Measurements from ENCODE around the gene STARD5. TPM values are rescaled to one million over a fixed set of nuclear protein-coding genes. Genes with fewer than 3 reads are reported as not detected.

The STARD5 gene
- total and polyA plus RNA-seq, 7 donors = 0.66 to 26.1 (median 6.4) TPM

DNA sequence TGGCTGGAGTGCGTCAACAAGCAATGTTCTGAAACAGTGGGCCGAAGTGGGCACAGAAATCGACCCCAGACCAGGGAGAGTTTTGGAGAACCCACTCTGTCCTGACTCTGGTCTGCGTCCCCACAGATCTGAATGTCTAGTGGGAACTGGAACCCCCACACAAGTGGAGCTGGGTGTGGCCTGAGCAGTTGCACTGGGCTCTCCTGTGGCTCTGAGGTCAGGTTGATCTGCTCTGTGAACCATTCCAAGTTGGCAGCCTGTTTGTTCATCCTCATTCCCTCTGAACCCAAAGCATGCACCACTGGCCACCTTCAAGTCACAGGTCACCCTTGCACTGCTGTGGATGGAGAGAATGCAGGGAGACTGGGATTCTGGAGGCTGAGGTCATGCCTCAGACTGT is 60.5 kb downstream of the STARD5 start:
- H3K4me3 ChIP-seq = no peak overlapping the region
- H3K36me3 ChIP-seq = no peaks in the 10 kb centered on the region
- peaks cover 0 to 7% (median 0%) of the 10 kb centered on the region in 3 donors for H3K27me3 ChIP-seq
- WGBS, 2 donors = 78 to 89% methylated on average over 4 of the region's 4 CpGs
- TF ChIP-seq EP300 (IDR thresholded peaks at IDR 0.05) (no peak), POLR2AphosphoS5 (IDR thresholded peaks at IDR 0.05) (no peak), CTCF (IDR thresholded peaks at IDR 0.05) (no peak), POLR2A (IDR thresholded peaks at IDR 0.05) (no peak)
- peaks cover 0 to 13% (median 12%) of the 10 kb centered on the region in 4 donors for H3K4me1 ChIP-seq
- no peaks in the 10 kb centered on the region for H3K9me3 ChIP-seq
- intact Hi-C loops (cut with DNase I) = no loop called here
- no peak overlapping the region for H3K27ac ChIP-seq
- DNase-seq = no peak

DNA sequence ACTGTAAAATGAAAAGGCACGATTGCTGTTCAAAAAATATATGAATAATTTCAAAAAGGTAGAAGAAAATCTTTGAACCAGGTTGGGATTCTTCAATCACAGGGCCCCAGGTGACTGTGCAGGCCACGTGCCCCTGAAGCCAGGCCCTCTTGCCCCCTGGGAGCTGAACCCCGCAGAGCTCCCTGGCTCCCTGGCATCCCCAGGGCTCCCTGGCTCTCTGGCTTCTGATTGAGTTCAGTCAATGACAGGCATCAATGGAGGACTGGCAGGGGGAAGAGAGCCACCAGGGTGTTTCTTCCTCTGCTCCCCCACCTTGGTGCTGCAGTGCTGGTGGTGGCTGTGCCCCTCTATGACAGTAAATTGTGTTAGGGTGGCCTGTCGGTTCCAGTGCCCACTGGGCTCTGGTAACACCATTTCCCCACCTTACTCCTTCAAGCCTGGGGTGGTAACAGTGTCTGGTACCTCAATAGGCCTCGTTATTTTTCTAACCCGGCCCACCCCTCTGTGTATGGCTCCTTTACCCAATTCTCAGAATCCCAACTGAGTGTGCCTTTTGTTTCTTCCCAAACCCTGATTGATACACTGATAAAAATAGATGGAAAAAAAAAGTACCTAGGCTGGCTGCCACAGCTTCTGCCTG is 62.6 kb downstream of the STARD5 start:
- DNase-seq = no peak
- H3K4me1 ChIP-seq = peaks cover 0 to 12% (median 11%) of the 10 kb centered on the region in 4 donors
- no peak overlapping the region for H3K4me3 ChIP-seq
- peaks cover 0 to 7% (median 0%) of the 10 kb centered on the region in 3 donors for H3K27me3 ChIP-seq
- WGBS, 2 donors = 72 to 75% methylated on average over 6 of the region's 6 CpGs
- TF ChIP-seq POLR2A (IDR thresholded peaks at IDR 0.05) (no peak), EP300 (IDR thresholded peaks at IDR 0.05) (no peak), POLR2AphosphoS5 (IDR thresholded peaks at IDR 0.05) (no peak), CTCF (IDR thresholded peaks at IDR 0.05) (no peak)
- H3K36me3 ChIP-seq = no peaks in the 10 kb centered on the region
- H3K9me3 ChIP-seq = no peaks in the 10 kb centered on the region
- intact Hi-C loops (cut with DNase I) = no loop called here
- H3K27ac ChIP-seq = no peak overlapping the region

- Histone ChIP-seq H3K4me3 (no peak overlapping the region), H3K27me3 (no peaks in the 10 kb centered on the region), H3K9me3 (no peaks in the 10 kb centered on the region), H3K4me1 (no peaks in the 10 kb centered on the region), H3K27ac (no peak overlapping the region), H3K36me3 (no peaks in the 10 kb centered on the region)
- DNase-seq = no peak
- intact Hi-C loops (cut with DNase I) = no loop called here
- 69 to 75% methylated on average over 4 of the region's 4 CpGs for WGBS, 2 donors
- TF ChIP-seq EP300 (IDR thresholded peaks at IDR 0.05) (no peak), POLR2A (IDR thresholded peaks at IDR 0.05) (no peak), POLR2AphosphoS5 (IDR thresholded peaks at IDR 0.05) (no peak), CTCF (IDR thresholded peaks at IDR 0.05) (no peak)
These were observed 64.1 kb downstream of the STARD5 start for GRCh38 chr15:81259760-81260298.

Other genes starting within 250 kb of the STARD5 start
- 1 to 10 TPM in 1 of 4 donors, not detected in 3; 2.1 TPM for gene CFAP161, start 189.9 kb downstream of the STARD5 start, total RNA-seq
- gene CFAP161, start 189.9 kb downstream of the STARD5 start, polyA plus RNA-seq = not detected
- gene IL16, start 127.3 kb downstream of the STARD5 start, total RNA-seq = 10 to 100 TPM in 2 of 4 donors, 1 to 10 TPM in 2; 6.2 to 26.3 (median 12.5) TPM
- 10 to 100 TPM in 1 of 3 donors, 1 to 10 TPM in 2; 3.0 to 52.8 (median 6.6) TPM for gene IL16, start 127.3 kb downstream of the STARD5 start, polyA plus RNA-seq
- gene TMC3, start 50.1 kb upstream of the STARD5 start, total RNA-seq = under 1 TPM; 0.55 to 0.82 (median 0.70) TPM
- gene TMC3, start 50.1 kb upstream of the STARD5 start, polyA plus RNA-seq = under 1 TPM in 1 of 3 donors, not detected in 2; 0.25 TPM